Effector memory CD8-positive, alpha-beta T cell (primary cell): ENCODE measurements around the gene GIT2.

ENCODE experiments used
- ATAC-seq: fragments of 150-1000 bp; cut with Tn5 transposase; replicated peaks from 2 replicates; pipeline ENCODE4 v1.10.0; 2021; ENCODE audit warnings: mild to moderate bottlenecking, moderate library complexity
- DNase-seq, 3 experiments: peaks; one replicate each; pipeline ENCODE4 v3.0.0; 2021
- H3K27ac Mint-ChIP-seq, 2 donors: one replicate each; pipeline ENCODE4 v1.8.0; 2022; ENCODE audit warnings: mild to moderate bottlenecking in 2 of 2, mixed read lengths in 2 of 2, moderate library complexity in 2 of 2
- H3K27me3 Mint-ChIP-seq, 2 donors: one replicate each; pipeline ENCODE4 v1.8.0; 2022; ENCODE audit warnings: mixed read lengths in 2 of 2
- H3K36me3 Mint-ChIP-seq: one replicate; pipeline ENCODE4 v1.8.0; 2022; ENCODE audit warnings: mild to moderate bottlenecking, moderate library complexity, mixed read lengths; ENCODE audit not compliant: insufficient read depth
- H3K4me1 Mint-ChIP-seq, 2 donors: one replicate each; pipeline ENCODE4 v1.8.0; 2022; ENCODE audit warnings: low read depth in 2 of 2, mixed read lengths in 2 of 2
- H3K4me3 Mint-ChIP-seq, 2 donors: one replicate each; pipeline ENCODE4 v1.8.0; 2022; ENCODE audit warnings: mild to moderate bottlenecking in 2 of 2, mixed read lengths in 2 of 2, moderate library complexity in 2 of 2
- H3K9me3 Mint-ChIP-seq, 2 donors: one replicate each; pipeline ENCODE4 v1.8.0; 2022; ENCODE audit warnings: mixed read lengths in 2 of 2

GIT2 gene

GRCh38 chr12:109999649-109999971 is 3.4 kb upstream of the GIT2 start:
- DNase-seq (no peak), ATAC-seq (no peak)
- Mint-ChIP-seq H3K4me3 (peak overlapping the region; percentile 92 to 97), H3K27ac (peak overlapping the region; percentile 60 to 95), H3K36me3 (peaks cover 29% of the 10 kb centered on the region), H3K27me3 (no peaks in the 10 kb centered on the region), H3K4me1 (peaks cover 37 to 43% of the 10 kb centered on the region in 2 donors), H3K9me3 (no peaks in the 10 kb centered on the region)

- Mint-ChIP-seq H3K36me3 (peaks cover 29% of the 10 kb centered on the region), H3K4me3 (peak within 1 kb of the TSS; percentile 92 to 97), H3K4me1 (peaks cover 37 to 43% of the 10 kb centered on the region in 2 donors), H3K27ac (peak within 1 kb of the TSS; percentile 92 to 98), H3K9me3 (no peaks in the 10 kb centered on the region), H3K27me3 (no peaks in the 10 kb centered on the region)
- peak; percentile 72 for ATAC-seq
- peak; percentile 83 to 86 (median 86) for DNase-seq
These were observed 2.9 kb upstream of the GIT2 start, which contains the start of gene ANKRD13A for GRCh38 chr12:109998904-109999648. ANKRD13A (plus strand) TSS chr12:109999430; CDS start chr12:109999689, 259 bp downstream.

GRCh38 chr12:109998241-109998903 is 2.2 kb upstream of the GIT2 start:
- DNase-seq = no peak
- peaks cover 26% of the 10 kb centered on the region for H3K36me3 Mint-ChIP-seq
- H3K4me1 Mint-ChIP-seq = peaks cover 37 to 40% of the 10 kb centered on the region in 2 donors
- ATAC-seq = no peak
- no peaks in the 10 kb centered on the region for H3K27me3 Mint-ChIP-seq
- peak overlapping the region; percentile 92 to 98 for H3K27ac Mint-ChIP-seq
- H3K9me3 Mint-ChIP-seq = no peaks in the 10 kb centered on the region
- peak overlapping the region; percentile 92 to 97 for H3K4me3 Mint-ChIP-seq

- Mint-ChIP-seq H3K4me3 (peak overlapping the region; percentile 58 to 97), H3K27ac (peak overlapping the region in 1 of 2 donors; percentile 26), H3K27me3 (no peaks in the 10 kb centered on the region), H3K9me3 (no peaks in the 10 kb centered on the region), H3K4me1 (peaks cover 35 to 48% of the 10 kb centered on the region in 2 donors), H3K36me3 (peaks cover 26% of the 10 kb centered on the region)
- ATAC-seq = no peak
- no peak for DNase-seq
These were observed 1.2 kb upstream of the GIT2 start for GRCh38 chr12:109997393-109997792.

GRCh38 chr12:109996483-109996853 is 300 bp upstream of the GIT2 start:
- H3K4me3 Mint-ChIP-seq = peak overlapping the region; percentile 83 to 95
- peaks cover 29% of the 10 kb centered on the region for H3K36me3 Mint-ChIP-seq
- H3K4me1 Mint-ChIP-seq = peaks cover 37 to 48% of the 10 kb centered on the region in 2 donors
- H3K27ac Mint-ChIP-seq = peak overlapping the region; percentile 90
- no peaks in the 10 kb centered on the region for H3K9me3 Mint-ChIP-seq
- DNase-seq (no peak), ATAC-seq (no peak)
- no peaks in the 10 kb centered on the region for H3K27me3 Mint-ChIP-seq

- Mint-ChIP-seq H3K4me3 (peak overlapping the region; percentile 83 to 95), H3K36me3 (peaks cover 36% of the 10 kb centered on the region), H3K4me1 (peaks cover 31 to 46% of the 10 kb centered on the region in 2 donors), H3K27me3 (no peaks in the 10 kb centered on the region), H3K27ac (peak overlapping the region; percentile 90), H3K9me3 (no peaks in the 10 kb centered on the region)
- DNase-seq (no peak), ATAC-seq (no peak)
These were observed 845 bp downstream of the GIT2 start for GRCh38 chr12:109995361-109995685.

- peaks cover 35% of the 10 kb centered on the region for H3K36me3 Mint-ChIP-seq
- ATAC-seq (peak; percentile 15), DNase-seq (no peak)
- peak overlapping the region; percentile 83 to 95 for H3K4me3 Mint-ChIP-seq
- H3K9me3 Mint-ChIP-seq = no peaks in the 10 kb centered on the region
- H3K27ac Mint-ChIP-seq = peak overlapping the region; percentile 12 to 90
- no peaks in the 10 kb centered on the region for H3K27me3 Mint-ChIP-seq
- H3K4me1 Mint-ChIP-seq = peaks cover 26 to 47% of the 10 kb centered on the region in 2 donors
These were observed 1.6 kb downstream of the GIT2 start for GRCh38 chr12:109994401-109995175.

GRCh38 chr12:109993091-109993490 is 3.1 kb downstream of the GIT2 start:
- no peaks in the 10 kb centered on the region for H3K9me3 Mint-ChIP-seq
- DNase-seq = no peak
- H3K27ac Mint-ChIP-seq = peak overlapping the region; percentile 25 to 44
- ATAC-seq = no peak
- no peaks in the 10 kb centered on the region for H3K27me3 Mint-ChIP-seq
- H3K4me1 Mint-ChIP-seq = peaks cover 19 to 47% of the 10 kb centered on the region in 2 donors
- H3K4me3 Mint-ChIP-seq = peak overlapping the region in 1 of 2 donors; percentile 83
- peaks cover 47% of the 10 kb centered on the region for H3K36me3 Mint-ChIP-seq

GRCh38 chr12:109991586-109991985 is 4.6 kb downstream of the GIT2 start:
- Mint-ChIP-seq H3K4me1 (peaks cover 14 to 47% of the 10 kb centered on the region in 2 donors), H3K36me3 (peaks cover 58% of the 10 kb centered on the region), H3K27ac (no peak overlapping the region), H3K27me3 (no peaks in the 10 kb centered on the region), H3K9me3 (no peaks in the 10 kb centered on the region), H3K4me3 (no peak overlapping the region)
- ATAC-seq = no peak
- DNase-seq = no peak

GRCh38 chr12:109989380-109989779 is 6.8 kb downstream of the GIT2 start:
- Mint-ChIP-seq H3K4me3 (no peak overlapping the region), H3K36me3 (peaks cover 70% of the 10 kb centered on the region), H3K9me3 (no peaks in the 10 kb centered on the region), H3K27ac (peak overlapping the region; percentile 10 to 62), H3K27me3 (no peaks in the 10 kb centered on the region), H3K4me1 (peaks cover 9 to 41% of the 10 kb centered on the region in 2 donors)
- no peak for DNase-seq
- no peak for ATAC-seq

- DNase-seq = no peak
- peaks cover 7 to 39% of the 10 kb centered on the region in 2 donors for H3K4me1 Mint-ChIP-seq
- no peak overlapping the region for H3K4me3 Mint-ChIP-seq
- peaks cover 73% of the 10 kb centered on the region for H3K36me3 Mint-ChIP-seq
- H3K27me3 Mint-ChIP-seq = no peaks in the 10 kb centered on the region
- no peak for ATAC-seq
- peak overlapping the region; percentile 10 to 62 for H3K27ac Mint-ChIP-seq
- no peaks in the 10 kb centered on the region for H3K9me3 Mint-ChIP-seq
These were observed 7.3 kb downstream of the GIT2 start for GRCh38 chr12:109988903-109989302.

- Mint-ChIP-seq H3K4me3 (no peak overlapping the region), H3K9me3 (no peaks in the 10 kb centered on the region), H3K4me1 (peaks cover 6 to 41% of the 10 kb centered on the region in 2 donors), H3K27me3 (no peaks in the 10 kb centered on the region), H3K27ac (peak overlapping the region in 1 of 2 donors; percentile 28), H3K36me3 (peaks cover 76% of the 10 kb centered on the region)
- DNase-seq (no peak), ATAC-seq (no peak)
These were observed 7.9 kb downstream of the GIT2 start for GRCh38 chr12:109988274-109988673.

GRCh38 chr12:109987615-109988014 is 8.6 kb downstream of the GIT2 start:
- H3K4me1 Mint-ChIP-seq = peaks cover 6 to 37% of the 10 kb centered on the region in 2 donors
- ATAC-seq (no peak), DNase-seq (no peak)
- no peaks in the 10 kb centered on the region for H3K27me3 Mint-ChIP-seq
- H3K36me3 Mint-ChIP-seq = peaks cover 82% of the 10 kb centered on the region
- no peak overlapping the region for H3K4me3 Mint-ChIP-seq
- peak overlapping the region in 1 of 2 donors; percentile 28 for H3K27ac Mint-ChIP-seq
- no peaks in the 10 kb centered on the region for H3K9me3 Mint-ChIP-seq
